ENCODE measurements around the gene HOXD11.

HOXD11 gene

DNA sequence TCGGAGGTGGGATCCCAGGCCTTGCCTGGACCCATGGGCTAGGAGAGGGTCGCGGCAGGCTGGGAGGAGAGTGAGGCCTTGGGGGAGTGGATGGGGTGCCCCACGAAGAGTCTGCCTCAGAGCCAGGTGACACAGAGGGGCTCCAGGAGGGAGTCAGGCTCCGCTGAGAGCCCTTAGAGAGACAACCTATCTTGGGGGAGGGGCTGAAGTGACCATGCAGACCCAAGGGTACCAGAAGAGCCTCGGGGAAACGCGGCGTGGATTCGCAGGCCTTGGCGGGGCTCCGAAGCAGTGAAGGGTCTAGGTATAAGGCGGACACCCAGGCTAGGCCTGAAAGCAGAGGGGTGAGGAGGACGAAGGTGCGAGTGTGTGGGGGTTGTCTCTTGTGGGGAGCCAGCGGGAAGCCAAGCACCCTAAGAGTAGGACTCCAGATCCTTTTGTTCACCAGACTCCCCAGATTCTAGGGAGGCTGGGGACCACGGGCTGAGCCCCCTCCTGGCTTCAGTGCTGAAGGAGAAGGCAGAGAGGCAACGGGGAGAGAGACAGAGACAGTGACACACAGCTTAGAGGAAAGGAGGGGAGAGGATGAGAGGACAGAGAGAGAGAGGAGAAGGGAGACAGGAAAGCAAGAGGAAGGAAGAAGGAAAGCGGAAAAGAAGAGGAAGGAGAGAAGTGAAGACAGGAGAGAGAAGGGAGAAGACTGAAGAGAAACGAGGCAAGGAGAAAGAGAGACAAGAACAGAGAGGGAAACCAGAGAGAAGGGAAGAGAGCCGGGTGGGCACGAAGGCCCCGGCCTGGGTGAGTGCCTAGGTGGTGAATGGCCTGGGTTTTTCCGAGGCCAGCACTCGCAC, 1.1 kb upstream of the HOXD11 start:
- no peak for DNase-seq (ENCODE audit: low read depth)

DNA sequence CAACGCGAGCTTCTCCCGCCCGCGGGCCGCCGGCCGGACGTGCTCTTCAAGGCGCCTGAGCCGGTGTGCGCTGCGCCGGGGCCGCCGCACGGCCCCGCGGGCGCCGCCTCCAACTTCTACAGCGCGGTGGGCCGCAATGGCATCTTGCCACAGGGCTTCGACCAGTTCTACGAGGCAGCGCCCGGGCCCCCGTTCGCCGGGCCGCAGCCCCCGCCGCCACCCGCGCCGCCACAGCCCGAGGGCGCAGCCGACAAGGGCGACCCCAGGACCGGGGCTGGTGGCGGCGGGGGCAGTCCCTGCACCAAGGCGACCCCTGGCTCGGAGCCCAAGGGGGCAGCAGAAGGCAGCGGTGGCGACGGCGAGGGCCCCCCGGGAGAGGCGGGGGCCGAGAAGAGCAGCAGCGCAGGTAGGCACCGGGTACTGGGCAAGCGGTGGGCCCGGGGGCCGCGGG, 676 bp downstream of the HOXD11 start:
- no peak for DNase-seq (ENCODE audit: low read depth)

DNA sequence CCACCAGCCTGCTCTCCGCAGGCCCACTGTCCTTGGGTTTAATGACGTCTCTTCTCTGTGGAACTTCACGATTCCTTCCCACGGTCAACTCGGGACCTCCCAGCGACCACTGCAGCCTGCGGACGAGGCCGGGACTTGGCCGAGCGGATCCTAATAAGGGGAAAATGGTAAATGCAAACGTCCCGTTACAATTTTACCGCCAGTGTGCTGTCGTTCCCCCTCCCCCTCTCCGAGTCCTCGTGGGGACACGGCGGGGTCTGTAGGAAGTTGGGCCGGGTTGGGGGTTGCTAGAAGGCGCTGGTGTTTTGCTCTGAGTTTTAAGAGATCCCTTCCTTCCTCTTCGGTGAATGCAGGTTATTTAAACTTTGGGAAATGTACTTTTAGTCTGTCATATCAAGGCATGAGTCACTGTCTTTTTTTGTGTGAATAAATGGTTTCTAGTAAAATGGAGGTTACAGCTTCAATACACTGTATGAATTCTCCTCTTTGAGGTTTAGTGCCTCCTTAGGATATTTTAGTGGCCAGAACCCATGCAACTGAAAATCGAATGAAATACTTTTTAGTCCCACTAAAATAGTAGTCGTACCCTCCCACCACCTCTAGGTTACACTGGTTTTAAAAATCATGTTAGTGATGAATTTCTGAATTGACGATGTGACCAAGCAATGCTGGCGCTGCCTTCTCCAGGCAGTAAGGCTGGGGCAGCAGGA, 2.3 kb downstream of the HOXD11 start:
- no peak for DNase-seq (ENCODE audit: low read depth)

DNA sequence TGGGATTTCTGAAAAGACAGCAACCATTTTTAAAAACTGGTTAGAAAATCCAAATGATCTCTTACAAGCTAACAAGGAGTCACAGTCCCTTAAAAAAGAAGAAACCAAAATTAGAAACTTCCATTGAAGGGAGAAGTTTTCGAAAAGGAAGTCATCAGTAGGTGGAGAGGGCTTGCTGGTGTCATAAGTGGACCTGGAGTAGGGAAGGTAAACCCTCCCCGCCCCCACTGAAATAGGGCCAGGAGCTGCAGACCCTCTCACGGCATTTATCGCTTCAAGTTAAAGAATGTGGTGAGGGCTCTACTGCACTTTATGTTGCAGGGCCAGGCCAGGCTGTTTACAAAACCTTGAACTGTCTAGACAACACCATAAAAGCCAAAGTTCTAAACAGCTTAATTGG, 2.9 kb downstream of the HOXD11 start:
- DNase-seq (ENCODE audit: low read depth) = no peak

DNA sequence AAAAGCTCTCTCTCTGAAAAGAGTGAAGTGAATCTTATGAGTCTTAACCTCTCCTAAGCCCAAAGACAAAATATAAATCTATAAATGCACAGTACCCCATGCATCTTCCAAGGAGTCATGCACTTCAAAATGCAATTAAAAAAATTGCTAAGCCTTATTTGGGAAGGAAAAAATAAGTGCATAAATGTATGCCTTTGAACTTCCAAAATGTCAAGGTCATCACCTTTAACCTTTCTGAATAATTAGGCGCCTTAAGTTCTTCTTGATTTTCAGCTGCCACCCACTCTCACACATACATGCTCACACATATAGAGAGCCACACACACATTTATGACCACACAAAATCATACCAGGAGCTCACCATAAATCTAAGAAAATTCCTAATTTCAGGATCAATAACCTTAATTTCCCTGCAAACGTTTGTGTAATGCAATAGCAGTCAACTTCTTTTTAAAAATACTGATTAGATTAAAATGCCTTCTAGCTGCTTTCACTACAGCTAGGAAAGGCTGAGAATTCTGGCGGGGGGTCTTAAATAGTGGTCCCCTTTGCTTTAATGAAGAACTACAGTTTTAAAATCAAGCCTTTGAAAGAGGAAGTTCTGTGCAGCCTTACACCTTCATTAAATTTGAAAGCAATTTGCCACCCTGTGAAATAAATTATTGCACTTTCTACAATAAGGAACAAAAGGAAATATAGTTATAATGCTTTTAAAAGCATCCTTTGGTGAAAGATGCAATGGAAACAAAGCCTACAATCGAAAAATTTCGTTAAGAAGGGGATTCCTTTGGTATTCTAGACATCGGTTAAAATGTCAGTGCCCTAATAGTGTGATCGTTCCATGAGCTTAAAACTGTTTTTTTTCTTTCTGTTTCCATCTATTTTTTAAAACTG, 3.6 kb downstream of the HOXD11 start:
- DNase-seq (ENCODE audit: low read depth) = no peak

DNA sequence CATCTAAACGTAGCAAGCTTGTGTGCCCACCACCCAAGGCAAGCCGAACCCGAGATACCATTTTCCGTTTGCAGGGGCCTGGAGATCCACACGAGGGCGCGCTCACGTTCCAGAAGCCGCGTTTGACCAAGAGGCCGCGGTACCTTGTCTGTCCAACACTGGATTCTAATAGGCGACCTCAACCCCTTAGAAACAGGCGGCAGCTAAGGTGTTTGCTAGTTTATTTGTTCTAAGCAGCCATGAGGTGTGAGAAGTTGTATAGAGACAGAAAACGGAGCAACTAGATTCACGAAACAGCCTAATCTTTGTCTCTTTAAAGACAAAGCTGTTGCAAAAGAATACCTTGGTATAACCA, 4.2 kb downstream of the HOXD11 start:
- peak; percentile 34 for DNase-seq (ENCODE audit: low read depth)

DNA sequence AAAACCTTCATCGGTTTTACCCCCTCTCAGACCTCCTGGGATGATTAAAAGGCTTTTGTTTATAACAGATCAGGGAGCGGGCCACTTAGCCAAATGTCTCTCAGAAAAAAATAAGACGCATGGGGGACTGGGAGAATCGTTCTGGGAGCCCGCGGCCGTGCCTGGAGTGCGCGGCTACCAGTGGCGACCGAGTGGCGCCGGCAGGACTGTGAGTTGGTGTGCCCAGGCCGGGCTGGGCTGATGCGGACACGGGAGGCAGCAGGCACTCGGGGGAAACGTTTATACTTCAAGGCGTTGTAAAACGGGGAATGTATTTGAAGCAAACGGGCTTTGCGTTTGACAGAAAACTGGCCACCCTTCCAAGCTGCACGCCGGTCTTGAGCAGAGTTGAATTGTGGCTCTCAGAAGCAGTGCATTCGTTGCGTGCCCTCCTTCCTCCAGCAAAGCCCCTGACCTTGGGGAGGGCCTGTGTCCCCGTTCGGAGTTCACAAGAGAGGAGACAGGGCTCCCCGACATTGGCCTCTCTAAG, 4.8 kb downstream of the HOXD11 start:
- DNase-seq (ENCODE audit: low read depth) = no peak

DNA sequence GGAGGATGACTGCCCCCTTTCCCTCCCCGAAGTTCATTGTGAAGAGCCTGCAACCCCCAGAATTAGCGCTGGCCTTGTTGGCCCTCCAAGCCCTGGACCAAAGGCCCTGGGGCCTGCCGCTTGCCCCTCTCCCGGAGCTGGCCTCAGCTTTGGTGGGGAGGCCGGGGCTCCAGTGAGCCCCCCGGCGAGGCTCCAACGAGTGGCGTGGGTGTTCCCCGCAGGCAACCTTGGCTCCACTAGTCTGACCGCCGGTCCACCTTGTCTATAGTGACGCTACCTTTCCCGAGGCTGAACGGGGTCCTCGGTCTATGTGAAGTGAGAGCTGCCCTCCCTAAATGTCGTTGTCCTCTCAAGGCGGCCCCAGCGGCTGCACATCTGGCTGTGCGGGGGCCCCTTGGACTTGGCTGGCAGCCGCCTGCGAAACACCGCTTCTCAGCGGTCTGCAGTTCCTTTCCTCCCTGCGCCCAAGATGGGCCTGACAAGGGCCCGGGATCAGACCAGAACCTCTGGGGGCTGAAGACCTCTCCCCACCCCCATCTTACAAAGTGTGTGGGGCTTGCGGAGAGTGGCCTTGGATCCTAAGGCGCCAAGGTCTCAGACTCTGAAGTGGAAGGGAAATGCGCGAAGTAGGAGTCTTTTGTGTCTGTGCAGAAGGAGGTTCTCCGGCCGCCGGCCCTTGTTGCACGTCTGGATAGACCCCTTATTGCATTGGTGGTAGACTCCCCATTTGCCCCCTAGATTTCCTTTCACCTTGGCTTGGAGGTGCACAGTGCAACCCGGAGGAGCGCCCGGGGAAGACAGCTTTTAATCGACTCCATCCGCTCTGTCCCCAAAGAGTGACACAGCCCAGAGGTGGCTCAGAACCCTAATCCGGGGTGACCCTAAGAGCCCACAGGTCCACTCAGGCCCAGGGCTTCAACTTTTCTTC, 5.6 kb downstream of the HOXD11 start:
- no peak for DNase-seq (ENCODE audit: low read depth)

DNA sequence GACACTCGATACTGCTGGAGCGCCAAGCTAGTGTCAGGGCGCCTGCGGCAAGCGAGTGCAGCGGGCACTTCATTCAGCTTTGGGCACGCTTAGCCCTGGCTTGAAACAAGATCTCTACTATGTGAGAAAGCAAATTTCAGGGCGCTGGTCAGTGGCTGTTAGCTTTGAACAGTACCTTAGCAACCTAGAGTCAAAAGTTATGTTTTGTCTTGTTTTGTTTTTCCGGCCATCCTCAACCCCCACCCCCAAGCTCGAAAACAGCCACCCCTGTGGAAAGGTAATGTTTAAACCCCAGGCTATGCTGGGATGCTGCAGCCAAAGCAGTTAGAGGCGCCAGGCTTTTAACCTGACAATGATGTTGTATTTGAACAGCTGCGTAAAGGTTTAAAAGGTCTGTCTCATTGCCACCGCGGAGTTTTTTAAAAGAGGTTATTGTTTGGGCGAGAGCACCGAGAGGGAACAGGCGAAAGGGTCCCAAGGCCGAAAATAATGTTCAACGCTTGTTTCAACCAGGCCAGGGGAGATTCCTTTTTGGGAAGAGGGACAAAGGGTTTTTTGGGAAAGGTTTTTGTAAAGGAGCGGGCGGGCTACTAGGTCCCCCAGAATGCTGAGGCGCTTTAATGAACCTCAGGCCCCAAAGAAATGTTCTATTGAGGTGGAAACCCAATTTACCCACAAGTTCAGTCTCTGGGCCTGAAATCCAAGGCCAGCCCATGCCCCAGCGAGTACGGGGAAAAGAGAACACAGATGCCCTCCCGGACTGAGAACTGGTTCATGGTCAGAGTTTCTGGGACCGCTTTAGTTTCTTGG, 7.2 kb downstream of the HOXD11 start:
- no peak for DNase-seq (ENCODE audit: low read depth)

DNA sequence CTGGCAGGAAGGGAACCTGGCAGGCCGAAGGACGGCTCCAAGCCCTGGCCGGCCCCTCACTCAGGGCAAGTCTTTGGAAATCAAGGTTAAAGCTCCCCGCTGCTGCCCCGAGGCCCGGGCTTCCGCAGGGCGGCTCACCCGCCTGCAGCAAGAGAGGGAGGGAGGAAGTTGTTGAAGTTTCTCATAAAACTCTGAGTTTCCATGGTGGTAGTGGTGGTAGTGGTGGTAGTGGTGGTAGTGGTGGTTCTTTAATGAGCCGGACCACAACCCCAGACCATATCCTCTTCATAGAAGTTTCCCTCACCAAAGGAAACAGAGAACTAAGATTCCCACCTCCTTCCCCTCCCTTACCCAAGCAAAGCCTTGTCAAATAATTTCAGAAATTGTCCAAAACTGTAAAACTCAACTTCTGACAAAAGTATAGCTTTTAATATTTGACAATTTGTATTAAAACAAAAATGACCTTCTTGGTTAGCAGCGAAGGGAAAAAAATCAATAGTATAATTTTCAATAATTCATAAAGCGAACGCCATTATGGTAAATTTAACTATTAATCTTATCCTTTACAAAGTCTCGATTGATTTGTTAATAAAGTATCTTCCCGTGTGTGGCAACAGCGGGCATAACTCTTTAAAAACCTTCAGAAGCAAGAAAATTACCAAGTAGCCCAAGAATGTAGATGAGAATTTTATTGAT, 8.0 kb downstream of the HOXD11 start:
- no peak for DNase-seq (ENCODE audit: low read depth)

DNA sequence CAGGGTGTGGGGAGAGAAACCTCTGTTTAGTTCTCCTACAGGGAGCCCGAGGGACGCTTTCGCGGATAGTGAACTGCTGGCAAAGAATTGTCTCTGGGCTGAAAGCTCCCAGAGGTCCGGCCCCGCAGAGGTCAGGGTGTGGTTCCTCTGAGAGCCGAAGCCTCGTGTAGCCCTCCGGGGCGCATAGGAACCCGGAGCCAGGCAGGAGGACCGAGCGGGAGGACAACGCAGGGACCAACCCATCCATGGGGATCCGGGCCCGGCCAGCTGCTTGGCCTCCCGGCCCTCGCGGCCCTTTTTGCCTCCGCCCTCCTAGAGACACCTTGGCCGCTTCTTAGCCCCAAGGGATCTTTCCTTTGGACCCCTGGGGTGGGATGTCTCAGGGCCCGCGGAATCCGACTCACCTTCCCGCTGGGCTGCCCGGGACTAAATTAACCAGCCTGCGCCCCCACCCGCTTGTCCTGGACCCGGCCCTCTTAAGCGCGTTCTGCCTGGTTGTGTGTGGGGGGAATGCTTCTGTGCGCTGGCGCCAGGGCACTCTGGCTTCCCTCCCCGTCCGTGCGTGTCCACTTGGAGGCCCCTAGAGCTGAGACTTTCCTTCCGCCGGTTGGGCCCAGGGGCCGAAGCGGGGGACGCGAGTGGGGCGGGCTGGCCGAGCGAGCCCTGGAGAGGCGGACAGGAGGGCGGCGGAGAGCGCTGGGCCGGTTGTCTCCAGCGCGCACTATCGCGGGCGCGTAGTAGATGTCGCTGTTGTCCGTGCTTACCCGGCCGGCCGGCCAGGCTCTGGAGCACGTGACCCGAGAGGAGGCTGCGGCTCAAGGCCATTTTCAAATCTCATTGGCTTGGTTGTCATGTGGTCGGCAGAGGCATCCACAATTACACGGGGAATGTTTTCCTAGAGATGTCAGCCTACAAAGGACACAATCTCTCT, 9.1 kb downstream of the HOXD11 start, which contains the start of gene HOXD10:
Gene HOXD10, plus strand, starts transcription at position 896 of the 931 bp plus-strand sequence. CDS start 56 bp downstream, outside the sequence.
- DNase-seq (ENCODE audit: low read depth) = no peak

DNA sequence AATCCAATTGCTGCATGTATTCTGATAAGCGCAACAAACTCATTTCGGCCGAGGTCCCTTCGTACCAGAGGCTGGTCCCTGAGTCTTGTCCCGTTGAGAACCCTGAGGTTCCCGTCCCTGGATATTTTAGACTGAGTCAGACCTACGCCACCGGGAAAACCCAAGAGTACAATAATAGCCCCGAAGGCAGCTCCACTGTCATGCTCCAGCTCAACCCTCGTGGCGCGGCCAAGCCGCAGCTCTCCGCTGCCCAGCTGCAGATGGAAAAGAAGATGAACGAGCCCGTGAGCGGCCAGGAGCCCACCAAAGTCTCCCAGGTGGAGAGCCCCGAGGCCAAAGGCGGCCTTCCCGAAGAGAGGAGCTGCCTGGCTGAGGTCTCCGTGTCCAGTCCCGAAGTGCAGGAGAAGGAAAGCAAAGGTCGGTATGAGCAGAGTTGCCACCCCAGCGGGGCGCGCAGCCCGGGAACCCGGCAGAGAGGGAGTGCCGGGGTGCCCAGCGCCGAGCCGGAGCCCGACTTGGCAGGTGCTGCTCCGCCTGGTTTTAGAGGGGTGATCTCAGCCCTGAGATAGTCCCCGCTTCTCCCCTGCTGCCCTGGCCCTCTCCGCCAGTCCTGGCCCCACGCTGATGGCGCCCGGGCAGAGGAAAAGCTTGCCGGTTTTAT, 10.2 kb downstream of the HOXD11 start:
- no peak for DNase-seq (ENCODE audit: low read depth)

DNA sequence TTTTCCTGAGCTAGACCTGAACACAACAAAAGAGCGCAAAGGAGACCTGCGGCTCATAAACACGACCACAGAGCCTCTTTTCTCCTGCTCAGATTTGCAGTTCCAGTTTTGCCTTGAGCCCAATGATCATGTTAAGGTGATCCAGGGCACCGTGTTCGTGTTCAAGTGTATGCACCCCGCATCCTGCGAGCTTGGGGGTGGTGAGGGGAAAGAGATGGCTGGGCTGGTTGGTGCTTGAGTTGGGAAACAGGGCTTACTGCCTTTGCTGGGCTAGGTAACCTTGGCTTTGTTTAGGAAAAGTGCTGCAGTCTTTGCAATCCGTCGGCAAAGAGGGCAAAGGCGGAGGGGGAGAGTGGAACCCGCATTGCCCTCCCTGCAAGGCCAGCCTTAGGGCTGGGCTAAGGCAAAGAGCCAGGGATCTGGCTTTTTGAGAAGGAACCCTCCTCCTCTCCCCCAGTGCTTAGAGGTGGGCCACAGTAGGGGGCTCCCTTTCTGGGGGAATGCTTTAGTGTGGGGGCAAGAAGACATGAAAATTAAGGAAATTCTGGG, 10.8 kb downstream of the HOXD11 start:
- DNase-seq (ENCODE audit: low read depth) = no peak

DNA sequence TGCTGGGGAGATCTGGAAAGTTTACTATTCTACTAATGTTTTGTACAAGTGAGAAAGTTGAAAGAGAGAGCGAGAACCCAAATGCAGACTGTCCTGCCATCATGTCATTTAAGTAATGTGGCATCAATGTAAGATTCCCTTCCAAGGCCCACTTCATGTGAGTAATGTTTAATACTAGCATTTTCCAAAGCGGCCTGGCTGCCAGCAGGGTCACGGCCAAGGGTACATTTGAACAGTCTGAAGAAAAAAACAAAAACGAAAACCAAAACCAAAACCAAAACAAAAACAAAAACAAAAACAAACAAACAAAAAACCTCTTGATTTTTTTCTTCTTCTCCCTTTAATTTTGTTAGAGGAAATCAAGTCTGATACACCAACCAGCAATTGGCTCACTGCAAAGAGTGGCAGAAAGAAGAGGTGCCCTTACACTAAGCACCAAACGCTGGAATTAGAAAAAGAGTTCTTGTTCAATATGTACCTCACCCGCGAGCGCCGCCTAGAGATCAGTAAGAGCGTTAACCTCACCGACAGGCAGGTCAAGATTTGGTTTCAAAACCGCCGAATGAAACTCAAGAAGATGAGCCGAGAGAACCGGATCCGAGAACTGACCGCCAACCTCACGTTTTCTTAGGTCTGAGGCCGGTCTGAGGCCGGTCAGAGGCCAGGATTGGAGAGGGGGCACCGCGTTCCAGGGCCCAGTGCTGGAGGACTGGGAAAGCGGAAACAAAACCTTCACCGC, 11.7 kb downstream of the HOXD11 start:
- DNase-seq (ENCODE audit: low read depth) = no peak

DNA sequence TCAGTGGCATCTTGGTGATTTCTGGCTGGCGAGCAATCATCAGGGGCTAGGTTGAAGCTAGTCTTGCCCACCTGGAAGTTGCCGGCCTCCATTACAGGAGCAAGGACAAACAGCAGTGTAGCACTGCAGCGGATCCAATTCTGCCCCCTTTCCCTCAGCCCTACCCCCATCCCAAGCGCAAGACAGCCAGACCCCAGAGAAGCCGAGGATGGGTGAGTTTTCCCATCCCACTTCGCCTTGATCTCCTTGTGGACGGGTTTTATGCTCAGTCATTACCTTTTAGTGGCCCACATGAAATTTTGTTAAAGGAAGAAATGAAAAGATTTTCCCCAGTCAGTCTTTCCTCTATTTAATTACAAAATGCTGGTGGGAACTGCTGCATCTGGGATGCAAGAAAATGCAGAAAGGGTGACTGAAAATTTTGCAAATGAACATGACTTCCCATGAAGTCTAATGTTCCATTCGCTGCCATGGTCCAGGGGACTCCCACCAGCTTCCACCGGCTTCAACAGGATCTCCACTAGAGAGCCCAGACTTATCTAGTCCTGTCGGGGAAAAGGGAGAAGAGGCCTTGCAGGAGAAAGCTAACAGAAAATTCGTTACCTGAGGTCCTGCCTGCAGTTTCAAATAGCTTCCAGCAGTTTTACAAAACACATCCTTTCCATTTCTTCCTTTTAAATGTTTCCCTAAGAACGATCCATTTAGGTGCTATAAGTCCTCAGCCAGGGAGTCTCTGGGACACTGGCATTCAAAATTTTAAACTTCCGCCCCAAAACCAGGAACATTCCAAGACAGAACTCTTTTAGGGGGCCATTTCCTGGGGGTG, 13.5 kb downstream of the HOXD11 start:
- DNase-seq (ENCODE audit: low read depth) = no peak

All from iris pigment epithelial cell (primary cell).